ENCODE results near the gene ASB3.

The ASB3 gene

GRCh38 chr2:53769318-53769945, 17.3 kb downstream of the ASB3 start:
- H3K4me3 ChIP-seq (ENCODE audit: low read depth, low read length): no peak overlapping the region
- peaks cover 9 to 14% of the 10 kb centered on the region in 2 experiments for H3K36me3 ChIP-seq (ENCODE audit: control insufficient read depth in 2 of 2, insufficient read depth in 1 of 2, low read length in 2 of 2)
- H3K4me1 ChIP-seq (ENCODE audit: control insufficient read depth, insufficient read depth, low read length): 0 out of 2 replicates have a peak, but pooled peaks cover 6% of the 10 kb centered on the region
- no peaks in the 10 kb centered on the region for H3K9me3 ChIP-seq (ENCODE audit: control insufficient read depth, insufficient read depth, low read depth, low read length)
- CTCF ChIA-PET: interaction anchor here (0.6 to 0.7 kb wide), 2 partner anchors 42 to 49 kb away, joined by 3 to 4 read pairs; no protein-coding TSS in a partner anchor
- no peak overlapping the region for H3K27ac ChIP-seq (ENCODE audit: extremely low read depth, low read depth, low read length)
- POLR2A ChIA-PET: interaction anchor here (1.1 to 3.3 kb wide), 2 partner anchors 9 to 18 kb away, joined by 3 to 38 read pairs; partner anchors contain the start of genes ASB3 and ERLEC1
- TF ChIP-seq ZNF394 (tag by site-specific recombination; IDR thresholded peaks at IDR 0.05; ENCODE audit: borderline replicate concordance) (0 out of 2 replicates have a peak, but pooled peaks have one; percentile 16), ZNF600 (tag by site-specific recombination; IDR thresholded peaks at IDR 0.05) (peak; percentile 61; the same call in 1 of the 2 replicates), TCF7L2 (IDR thresholded peaks at IDR 0.05; ENCODE audit: borderline replicate concordance, low read depth, low read length) (no peak)

- Histone ChIP-seq H3K4me3 (ENCODE audit: low read depth, low read length) (peak overlapping the region; percentile 71), H3K36me3 (ENCODE audit: control insufficient read depth in 2 of 2, insufficient read depth in 1 of 2, low read length in 2 of 2) (peaks cover 5 to 19% of the 10 kb centered on the region in 2 experiments; a peak in 2 of 3 replicates), H3K9me3 (ENCODE audit: control insufficient read depth, insufficient read depth, low read depth, low read length) (no peaks in the 10 kb centered on the region), H3K4me1 (ENCODE audit: control insufficient read depth, insufficient read depth, low read length) (0 out of 2 replicates have a peak, but pooled peaks cover 6% of the 10 kb centered on the region), H3K27ac (ENCODE audit: extremely low read depth, low read depth, low read length) (peak overlapping the region; percentile 72)
- CTCF ChIA-PET: interaction anchor here (0.7 to 1.0 kb wide), 3 partner anchors 9 to 22 kb away, joined by 3 to 6 read pairs (median 3); partner anchors contain the start of gene ASB3
- TF ChIP-seq ZNF292 (tag by site-specific recombination; IDR thresholded peaks at IDR 0.05; ENCODE audit: borderline replicate concordance, low read depth): no peak
- 0 out of 2 replicates have a peak, but pooled peaks have one; percentile 8 for TF ChIP-seq ZBTB20 (tag by site-specific recombination; IDR thresholded peaks at IDR 0.05)
- TF ChIP-seq ZNF585B (tag by site-specific recombination; IDR thresholded peaks at IDR 0.05): no peak
- no peak for TF ChIP-seq ZSCAN4 (tag by site-specific recombination; IDR thresholded peaks at IDR 0.05)
- TF ChIP-seq ZBTB10 (tag by site-specific recombination; IDR thresholded peaks at IDR 0.05): no peak
- TF ChIP-seq ZNF239 (tag by site-specific recombination; IDR thresholded peaks at IDR 0.05): no peak
- TF ChIP-seq ZNF677 (tag by site-specific recombination; IDR thresholded peaks at IDR 0.05): no peak
- TF ChIP-seq ZBTB26 (tag by site-specific recombination; optimal IDR thresholded peaks at IDR 0.05): peak; percentile 63
- no peak for TF ChIP-seq ZNF621 (tag by site-specific recombination; IDR thresholded peaks at IDR 0.05)
- no peak for TF ChIP-seq SP3 (tag by site-specific recombination; IDR thresholded peaks at IDR 0.05)
- TF ChIP-seq SP7 (tag by site-specific recombination; IDR thresholded peaks at IDR 0.05): no peak
- 0 out of 2 replicates have a peak, but pooled peaks have one; percentile 7 for TF ChIP-seq ZNF2 (tag by site-specific recombination; IDR thresholded peaks at IDR 0.05)
- no peak for TF ChIP-seq ZBTB6 (tag by site-specific recombination; IDR thresholded peaks at IDR 0.05)
- TF ChIP-seq ZNF664 (tag by site-specific recombination; IDR thresholded peaks at IDR 0.05): no peak
- TF ChIP-seq ZNF362 (tag by site-specific recombination; IDR thresholded peaks at IDR 0.05): peak; percentile 65; the same call in 1 of the 2 replicates
- TF ChIP-seq ZNF398 (tag by site-specific recombination; IDR thresholded peaks at IDR 0.05): no peak
- no peak for TF ChIP-seq ZNF701 (tag by site-specific recombination; IDR thresholded peaks at IDR 0.05)
- TF ChIP-seq AEBP2 (tag by site-specific recombination; IDR thresholded peaks at IDR 0.05; ENCODE audit: borderline replicate concordance): no peak
- TF ChIP-seq ZNF366 (tag by site-specific recombination; conservative IDR thresholded peaks at IDR 0.05): 0 out of 2 replicates have a peak, but pooled peaks have one; percentile 32
- POLR2A ChIA-PET: interaction anchor here (0.7 to 3.3 kb wide), 7 partner anchors 8 to 955 kb away, joined by 3 to 38 read pairs (median 4); partner anchors contain the start of genes ASB3 and ERLEC1
These were observed 18.6 kb downstream of the ASB3 start for GRCh38 chr2:53768242-53768542.

Data from HEK293 (cell line).